GM04504 (cell line): ENCODE data around the gene OLA1.

ENCODE experiments used
- DNase-seq: peaks from one replicate; pipeline ENCODE4 v3.0.0-alpha.2; 2012; ENCODE audit warnings: low read depth

Gene OLA1

DNA sequence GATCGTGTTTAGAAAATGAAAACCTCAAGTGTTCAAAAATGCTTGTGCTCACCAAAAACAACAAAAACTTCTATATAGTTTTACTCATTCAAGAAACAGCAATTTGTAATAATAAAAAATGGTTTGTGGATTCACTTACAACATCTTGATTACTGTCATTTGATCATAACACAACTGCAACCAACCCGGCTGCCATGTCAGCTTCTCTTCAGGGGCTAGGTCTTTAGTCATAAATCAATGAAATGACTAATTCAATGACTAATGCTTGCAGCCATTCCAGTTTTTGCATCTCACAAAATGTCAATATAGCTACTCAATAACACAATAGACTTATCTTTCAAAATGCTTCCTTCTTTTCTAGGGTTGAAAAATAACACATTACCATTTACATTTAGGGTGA lies 128.0 kb downstream of the OLA1 start:
- no peak for DNase-seq

GRCh38 chr2:174117951-174118930 lies 130.1 kb downstream of the OLA1 start:
- peak; percentile 74 for DNase-seq

GRCh38 chr2:174112073-174112472 lies 136.3 kb downstream of the OLA1 start:
- DNase-seq: no peak

DNA sequence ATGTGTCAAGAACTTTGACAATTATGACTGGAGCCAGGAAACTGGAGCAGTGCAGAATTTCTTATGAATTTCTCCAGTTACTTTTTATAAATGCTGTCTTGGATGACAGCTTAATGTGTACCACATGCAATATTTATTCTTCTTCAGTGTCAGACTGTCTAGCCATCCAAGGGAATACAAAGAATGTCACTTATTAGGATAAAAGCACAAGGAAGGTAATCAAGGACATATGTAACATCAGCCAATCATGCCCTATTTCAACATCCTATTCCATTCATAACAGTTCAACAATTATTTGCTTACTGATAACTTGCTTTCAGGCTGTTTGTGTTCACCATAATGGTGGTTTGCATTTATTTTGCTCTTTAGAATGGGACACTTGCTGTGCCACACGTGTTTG lies 139.8 kb downstream of the OLA1 start:
- no peak for DNase-seq

DNA sequence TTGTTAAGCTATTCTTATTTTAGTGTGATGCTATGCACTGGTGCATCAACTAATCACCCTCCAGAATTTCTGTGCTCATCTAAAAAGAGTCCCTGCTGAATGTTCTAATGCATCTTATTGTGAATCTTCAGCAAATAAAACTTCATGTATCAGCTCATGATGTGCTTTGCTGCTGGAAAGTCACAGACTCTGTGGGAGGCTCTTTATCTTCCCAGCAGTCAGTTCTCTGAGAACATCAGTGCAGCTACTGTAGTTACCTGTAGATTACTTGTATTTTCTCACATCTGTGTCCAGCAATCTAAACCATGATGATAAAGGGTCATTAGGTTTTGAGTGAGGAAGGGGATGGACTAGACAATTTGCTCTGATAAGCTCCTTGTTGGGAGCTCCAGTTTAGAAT lies 141.6 kb downstream of the OLA1 start:
- DNase-seq: no peak

DNA sequence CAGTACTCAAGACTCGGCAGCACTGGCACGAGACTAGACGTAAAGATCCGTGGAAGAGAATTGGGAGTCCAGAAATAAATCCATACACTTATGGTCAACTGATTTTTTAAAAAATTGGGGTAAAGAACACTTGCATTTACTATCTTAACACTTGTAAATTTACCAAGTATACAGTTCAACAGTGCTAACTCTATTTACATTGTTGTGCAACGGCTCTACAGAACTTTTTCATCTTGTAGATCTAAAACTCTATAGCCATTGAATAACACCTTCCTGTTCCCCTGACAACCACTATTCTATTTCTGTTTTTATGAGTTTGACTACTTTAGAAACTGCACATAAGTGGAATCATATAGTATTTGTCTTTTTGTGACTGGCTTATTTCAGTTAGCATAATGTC lies 153.8 kb downstream of the OLA1 start:
- DNase-seq: no peak

DNA sequence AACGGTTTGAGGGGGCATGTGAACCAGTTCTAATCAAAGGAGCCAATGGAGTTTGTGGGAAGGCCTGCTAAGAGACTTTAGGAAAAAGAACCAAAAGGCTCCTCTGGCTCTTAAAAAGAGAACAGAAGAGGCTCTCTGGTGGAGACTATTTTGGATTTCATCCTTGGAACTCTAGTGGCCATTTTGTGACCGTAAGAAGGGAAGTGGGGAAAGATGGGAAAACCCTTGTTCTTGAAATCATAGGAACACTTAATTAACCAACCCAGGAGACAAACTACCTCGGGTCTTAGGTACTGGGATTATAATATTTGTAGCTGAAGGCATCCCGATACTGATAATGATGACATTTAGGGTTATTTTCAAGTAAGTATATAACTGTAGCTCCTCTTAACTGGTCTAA lies 157.9 kb downstream of the OLA1 start:
- no peak for DNase-seq

GRCh38 chr2:174088706-174089460 lies 159.4 kb downstream of the OLA1 start:
- DNase-seq: no peak

DNA sequence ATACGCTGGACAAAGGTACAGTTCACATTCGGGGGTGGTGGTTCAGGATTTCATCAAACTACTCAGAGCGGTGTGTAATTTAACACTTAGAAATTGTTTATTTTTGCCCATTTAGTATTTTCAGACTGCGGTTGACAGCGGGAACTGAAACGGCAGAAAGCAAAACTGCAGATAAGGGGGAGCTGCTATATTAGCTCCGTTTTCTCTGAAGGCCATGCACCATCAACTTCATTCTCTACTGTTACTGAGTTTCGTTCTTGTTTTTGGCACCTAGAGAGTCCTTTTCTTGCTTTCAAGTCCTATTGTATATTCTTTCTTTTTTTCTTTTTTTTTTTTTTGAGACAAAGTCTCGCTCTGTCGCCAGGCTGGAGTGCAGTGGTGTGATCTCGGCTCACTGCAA lies 161.6 kb downstream of the OLA1 start:
- DNase-seq: no peak

DNA sequence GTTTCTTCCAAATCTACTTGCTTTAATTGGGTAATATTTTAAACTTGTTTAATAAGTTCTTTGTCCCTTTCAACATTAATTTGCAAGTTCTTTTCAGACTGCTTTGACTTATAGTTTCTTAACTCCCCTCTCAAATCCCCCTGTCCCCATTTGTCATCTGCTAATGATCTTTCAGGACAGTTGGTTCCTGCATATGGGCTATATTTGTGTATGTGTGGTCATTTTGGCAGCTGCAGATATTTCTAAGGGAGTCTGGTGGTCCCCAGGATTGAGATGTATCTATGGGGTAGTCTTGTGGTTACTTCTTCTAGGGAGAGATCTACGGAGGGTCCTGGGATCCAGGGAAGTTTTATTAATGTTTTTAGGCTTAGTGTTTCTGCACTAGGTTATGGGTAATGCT lies 162.6 kb downstream of the OLA1 start:
- no peak for DNase-seq

- DNase-seq: no peak
Measured at GRCh38 chr2:174083843-174084458, 164.4 kb downstream of the OLA1 start.

DNA sequence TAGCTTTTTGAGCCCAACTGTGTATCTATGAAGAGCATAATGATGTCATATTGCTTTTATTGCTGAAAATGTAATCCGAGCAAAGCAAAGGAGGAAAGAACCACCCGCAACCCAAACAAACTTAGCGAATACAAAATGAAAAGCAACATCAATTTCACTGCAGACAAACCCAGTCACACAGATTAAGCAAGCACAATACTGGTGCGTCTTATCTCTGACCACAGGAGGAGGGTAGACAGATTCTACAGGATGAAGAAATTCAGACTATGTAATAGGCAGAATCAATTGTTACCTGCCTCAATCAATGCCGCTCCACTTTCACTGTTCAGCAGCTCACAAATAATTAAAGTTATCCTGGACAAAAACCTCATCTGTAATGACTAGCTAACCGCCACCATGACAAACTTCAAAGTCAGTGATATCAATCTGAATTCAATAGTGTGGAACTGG lies 167.6 kb downstream of the OLA1 start:
- DNase-seq: no peak

GRCh38 chr2:174078275-174078674 lies 170.1 kb downstream of the OLA1 start:
- DNase-seq: no peak

DNA sequence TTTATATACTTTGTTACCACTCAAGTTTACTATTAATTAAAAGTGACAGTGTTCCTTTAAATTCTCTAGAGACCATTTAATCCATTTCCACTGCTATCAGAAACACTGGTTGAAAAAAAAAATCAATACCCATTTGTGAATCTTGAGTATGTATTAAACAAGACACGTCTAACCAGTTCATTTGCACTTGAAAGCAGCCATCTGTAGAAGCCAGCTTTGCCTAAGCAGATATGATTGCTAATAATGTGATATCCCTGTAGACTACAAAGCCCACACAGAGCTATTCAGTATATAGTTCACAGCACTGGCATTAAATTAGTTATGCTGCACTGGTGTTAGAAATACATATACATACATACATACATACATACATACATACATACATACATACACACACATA lies 171.4 kb downstream of the OLA1 start:
- DNase-seq: no peak

- DNase-seq: no peak
Measured at GRCh38 chr2:174076040-174076439, 172.3 kb downstream of the OLA1 start.

GRCh38 chr2:174074831-174075230 lies 173.5 kb downstream of the OLA1 start:
- no peak for DNase-seq

DNA sequence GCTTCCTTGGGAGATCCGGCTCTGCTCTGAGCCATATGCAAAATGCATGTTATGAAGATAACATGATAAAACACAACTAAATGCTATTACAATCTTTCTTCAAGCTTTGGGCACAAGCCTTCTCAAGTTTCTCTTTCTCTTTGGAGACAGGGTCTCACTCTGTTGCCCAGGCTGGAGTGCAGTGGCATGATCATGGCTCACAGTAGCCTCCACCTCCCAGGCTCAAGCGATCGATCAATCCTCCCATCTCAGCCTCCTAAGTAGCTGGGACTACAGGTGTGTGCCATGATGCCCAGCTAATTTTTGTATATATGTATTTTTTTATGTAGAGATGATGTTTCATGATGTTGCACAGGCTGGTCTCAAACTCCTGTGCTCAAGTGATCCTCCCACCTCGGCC lies 175.5 kb downstream of the OLA1 start:
- DNase-seq: no peak

DNA sequence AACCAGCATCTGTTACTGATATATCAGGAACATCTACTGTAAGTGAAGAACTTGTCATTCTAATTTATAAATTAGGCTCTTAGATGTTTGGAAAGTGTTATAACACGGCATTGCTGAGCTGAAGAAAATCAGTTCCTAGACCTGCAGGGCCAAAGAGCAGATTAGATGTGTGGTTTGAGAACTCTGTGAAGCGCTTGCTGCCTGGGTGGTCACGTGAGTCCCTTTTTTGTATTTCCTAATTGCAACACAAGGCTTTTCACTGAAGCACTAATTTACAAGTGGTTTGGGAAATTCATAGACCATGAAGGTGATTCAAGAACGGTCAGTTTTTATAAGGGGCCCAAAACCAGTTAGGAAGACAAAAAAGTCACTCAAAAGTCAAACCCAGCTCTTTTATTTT lies 176.3 kb downstream of the OLA1 start:
- no peak for DNase-seq

GRCh38 chr2:174071321-174071720 lies 177.0 kb downstream of the OLA1 start:
- no peak for DNase-seq

DNA sequence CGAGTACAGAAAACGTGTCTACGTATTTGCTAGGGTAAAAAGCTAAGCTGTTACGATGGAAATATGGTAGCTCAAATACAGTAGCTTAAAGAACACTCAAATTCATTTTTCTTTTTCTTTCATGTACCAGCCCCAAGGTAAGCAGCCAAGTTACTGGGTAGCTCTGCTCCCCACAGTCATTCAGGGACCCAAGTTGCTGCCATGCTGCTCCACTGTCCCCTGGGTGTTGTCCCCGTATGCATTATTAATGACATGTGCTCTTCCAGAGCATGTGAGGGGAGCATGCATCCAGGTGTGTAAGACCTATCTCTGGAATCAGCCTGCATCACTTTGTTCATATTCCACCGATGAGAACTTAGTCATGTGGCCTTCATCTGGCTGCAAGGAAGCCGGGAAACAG lies 178.1 kb downstream of the OLA1 start:
- no peak for DNase-seq

DNA sequence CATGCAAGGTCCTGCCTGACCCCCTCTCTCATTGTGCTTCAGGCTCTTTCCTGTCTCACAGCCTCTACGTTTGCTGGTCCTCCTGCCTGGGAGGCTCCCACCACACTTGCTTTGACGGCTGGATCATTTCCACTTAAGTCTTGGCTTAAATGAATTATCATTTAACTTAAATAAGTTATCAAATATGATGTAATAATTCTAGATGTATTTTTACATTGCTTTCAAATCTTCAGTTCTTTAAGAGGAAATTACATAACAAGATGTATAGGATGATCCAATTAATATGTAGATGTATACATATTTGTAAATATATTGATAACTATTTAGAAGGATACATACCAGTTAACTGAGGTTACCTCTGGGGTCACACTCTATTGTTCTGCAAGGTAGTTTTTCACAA lies 180.5 kb downstream of the OLA1 start:
- DNase-seq: no peak

DNA sequence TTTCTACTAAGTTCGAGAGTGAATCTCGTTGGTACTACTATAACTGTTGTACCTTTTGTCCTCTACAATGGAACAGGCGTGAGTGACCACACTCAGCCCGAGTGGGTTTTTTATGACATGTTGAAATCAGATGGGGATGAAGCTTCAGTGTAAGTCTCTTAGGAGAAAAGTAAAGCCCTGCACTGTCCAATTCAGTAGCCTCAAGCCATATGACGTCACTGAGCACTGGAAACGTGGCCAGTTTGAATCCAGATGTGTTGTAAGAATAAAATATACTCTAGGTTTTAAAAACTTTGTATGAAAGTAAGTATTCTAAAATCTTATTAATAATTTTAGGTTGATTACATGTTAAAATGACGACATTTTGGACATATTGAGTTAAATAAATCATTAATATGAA lies 181.5 kb downstream of the OLA1 start:
- DNase-seq: no peak
